ENCODE results near the gene CUL4A. TPM values are rescaled to one million over a fixed set of nuclear protein-coding genes. Genes with fewer than 3 reads are reported as not detected.

Gene CUL4A
- total RNA-seq, 1 donor from 2014 or later = 60.1 TPM

GRCh38 chr13:113187883-113188665 lies 21.3 kb upstream of the CUL4A start:
- intact Hi-C loops (cut with DNase I) = no loop called here
- Histone ChIP-seq H3K27me3 (ENCODE audit: low read depth) (no peaks in the 10 kb centered on the region), H3K27ac (no peak overlapping the region), H3K4me3 (no peak overlapping the region), H3K9me3 (no peaks in the 10 kb centered on the region), H3K4me1 (no peaks in the 10 kb centered on the region), H3K36me3 (peaks cover 73% of the 10 kb centered on the region)
- TF ChIP-seq CTCF (IDR thresholded peaks at IDR 0.05) = no peak
- DNase-seq (no peak), ATAC-seq (no peak)

DNA sequence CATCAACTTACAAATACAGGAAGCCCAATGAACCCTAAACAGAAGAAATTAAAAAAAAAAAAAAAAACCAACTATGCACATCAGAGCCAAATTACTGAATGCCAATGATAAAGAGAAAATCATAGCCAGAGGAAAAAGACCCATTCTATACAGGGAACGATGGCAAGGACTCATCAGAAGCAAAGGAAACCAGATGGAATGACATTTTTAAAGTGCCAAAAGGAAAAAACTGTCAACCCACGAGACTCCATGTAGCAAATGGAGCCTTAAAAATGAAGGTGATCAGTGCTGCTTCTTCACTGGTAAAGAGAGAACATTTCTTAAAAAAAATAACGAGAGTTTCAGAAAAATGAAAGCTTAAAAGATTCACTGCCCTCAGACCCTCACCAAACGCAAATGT lies 19.2 kb upstream of the CUL4A start:
- Histone ChIP-seq H3K4me1 (no peaks in the 10 kb centered on the region), H3K27ac (no peak overlapping the region), H3K36me3 (peaks cover 74% of the 10 kb centered on the region), H3K27me3 (ENCODE audit: low read depth) (no peaks in the 10 kb centered on the region), H3K9me3 (no peaks in the 10 kb centered on the region), H3K4me3 (no peak overlapping the region)
- DNase-seq = no peak
- ATAC-seq = no peak
- no peak for TF ChIP-seq CTCF (IDR thresholded peaks at IDR 0.05)
- intact Hi-C loops (cut with DNase I) = no loop called here

- DNase-seq = no peak
- Histone ChIP-seq H3K4me3 (no peak overlapping the region), H3K36me3 (peaks cover 88% of the 10 kb centered on the region), H3K27ac (no peak overlapping the region), H3K9me3 (no peaks in the 10 kb centered on the region), H3K27me3 (ENCODE audit: low read depth) (no peaks in the 10 kb centered on the region), H3K4me1 (no peaks in the 10 kb centered on the region)
- no peak for ATAC-seq
- TF ChIP-seq CTCF (IDR thresholded peaks at IDR 0.05) = no peak
- intact Hi-C loops (cut with DNase I) = no loop called here
Observed at GRCh38 chr13:113192279-113192678, 17.1 kb upstream of the CUL4A start.

- H3K4me3 ChIP-seq = no peak overlapping the region
- no peak for TF ChIP-seq CTCF (IDR thresholded peaks at IDR 0.05)
- DNase-seq (no peak), ATAC-seq (no peak)
- no peaks in the 10 kb centered on the region for H3K4me1 ChIP-seq
- H3K27me3 ChIP-seq (ENCODE audit: low read depth) = no peaks in the 10 kb centered on the region
- no peaks in the 10 kb centered on the region for H3K9me3 ChIP-seq
- H3K27ac ChIP-seq = no peak overlapping the region
- peaks cover 88% of the 10 kb centered on the region for H3K36me3 ChIP-seq
- intact Hi-C loops (cut with DNase I) = no loop called here
Observed at GRCh38 chr13:113192902-113193301, 16.5 kb upstream of the CUL4A start.

- Histone ChIP-seq H3K4me3 (no peak overlapping the region), H3K27me3 (ENCODE audit: low read depth) (no peaks in the 10 kb centered on the region), H3K4me1 (no peaks in the 10 kb centered on the region), H3K27ac (no peak overlapping the region), H3K9me3 (no peaks in the 10 kb centered on the region), H3K36me3 (peaks cover 98% of the 10 kb centered on the region)
- DNase-seq (no peak), ATAC-seq (no peak)
- TF ChIP-seq CTCF (IDR thresholded peaks at IDR 0.05) = no peak
- intact Hi-C loops (cut with DNase I) = no loop called here
Observed at GRCh38 chr13:113195360-113195759, 14.1 kb upstream of the CUL4A start.
